Lung (tissue), 12 donors: ENCODE measurements around the gene FOXP2. TPM values are rescaled to one million over a fixed set of nuclear protein-coding genes. Genes with fewer than 3 reads are reported as not detected.

Source experiments
- ATAC-seq: fragments of 200-7000 bp; cut with Tn5 transposase; one replicate; pipeline ENCODE4 v1.9.1; 2020; ENCODE audit warnings: moderate number of reproducible peaks; ENCODE audit not compliant: insufficient read depth, low FRiP score
- DNase-seq, 3 donors: peaks; one replicate each; pipeline ENCODE4 v3.0.0-alpha.2; 2013 to 2017
- H3K27ac ChIP-seq, 2 donors: one replicate each; pipeline ENCODE4 v1.5.1; 2013; ENCODE audit warnings: mild to moderate bottlenecking in 2 of 2, moderate library complexity in 2 of 2, control low read depth in 1 of 2, inconsistent platforms in 1 of 2, low read depth in 1 of 2, low read length in 1 of 2
- H3K27me3 ChIP-seq, 3 donors: one replicate each; pipeline ENCODE4 v1.5.1; 2013; ENCODE audit warnings: low read length in 2 of 3; ENCODE audit not compliant: control insufficient read depth in 3 of 3, insufficient read depth in 3 of 3
- H3K36me3 ChIP-seq, 4 donors: one replicate each; pipeline ENCODE4 v1.5.1; 2013; ENCODE audit warnings: low read length in 4 of 4, mild to moderate bottlenecking in 1 of 4, moderate library complexity in 1 of 4; ENCODE audit not compliant: control insufficient read depth in 4 of 4, insufficient read depth in 4 of 4
- H3K4me1 ChIP-seq, 5 donors: one replicate each; pipeline ENCODE4 v1.5.1; 2013; ENCODE audit warnings: low read length in 5 of 5, mild to moderate bottlenecking in 2 of 5, moderate library complexity in 1 of 5; ENCODE audit not compliant: control insufficient read depth in 5 of 5, insufficient read depth in 5 of 5
- H3K4me3 ChIP-seq: one replicate; pipeline ENCODE4 v1.5.1; 2013; ENCODE audit warnings: mild to moderate bottlenecking, control low read depth, moderate library complexity
- H3K9ac ChIP-seq, 2 donors: one replicate each; pipeline ENCODE4 v1.5.1; 2013; ENCODE audit warnings: low read length in 2 of 2, control low read depth in 1 of 2; ENCODE audit not compliant: insufficient read depth in 1 of 2
- H3K9me3 ChIP-seq, 4 donors: one replicate each; pipeline ENCODE4 v1.5.1; 2013; ENCODE audit warnings: low read length in 3 of 4, mild to moderate bottlenecking in 1 of 4, moderate library complexity in 1 of 4; ENCODE audit not compliant: control insufficient read depth in 4 of 4, insufficient read depth in 3 of 4
- CTCF ChIP-seq: IDR thresholded peaks from 2 replicates; pipeline ENCODE4 v1.5.1; 2012; ENCODE audit warnings: mild to moderate bottlenecking; ENCODE audit errors: control extremely low read depth, extremely low read depth
- WGBS, 2 donors: extraction: QIAGEN DNeasy Blood & Tissue Kit; methylation state at CpG; one replicate each; pipeline ENCODE4 v1.1.7; 2013; 5-methylcytosine and 5-hydroxymethylcytosine counted together
- polyA plus RNA-seq, 2 donors: library from polyadenylated mRNA; stranded (reverse); fragments of 200-250 nt; gene quantifications; one replicate each; pipeline ENCODE4 v1.2.1, GENCODE V29; 2013
- total RNA-seq, 2 donors: library from RNA; depleted of rRNA in 1 of 2; stranded (reverse); fragments of >200 nt in 1 of 2; gene quantifications; one replicate each; pipeline ENCODE4 v1.2.1, GENCODE V29; 2014 to 2021
- donor health status: control.
- donor health status: control.
- donor health status: Bipolar disorder and iron deficiency.
- donor health status: healthy.
- donor health status: DM: yes; HTN: yes; CAD: no.

The FOXP2 gene
- total and polyA plus RNA-seq, 4 donors, result 0.93 to 49.3 (median 5.0) TPM

GRCh38 chr7:114644455-114644854, 229.8 kb downstream of the FOXP2 start:
- Histone ChIP-seq H3K9ac (no peak overlapping the region), H3K27ac (no peak overlapping the region), H3K27me3 (no peaks in the 10 kb centered on the region), H3K4me1 (no peaks in the 10 kb centered on the region), H3K4me3 (no peak overlapping the region), H3K9me3 (no peaks in the 10 kb centered on the region), H3K36me3 (no peaks in the 10 kb centered on the region)
- DNase-seq, result no peak
- TF ChIP-seq CTCF, result no peak
- 84 to 87% methylated on average over 8 of the region's 8 CpGs for WGBS, 2 donors
- no peak for ATAC-seq

- TF ChIP-seq CTCF, result no peak
- H3K4me1 ChIP-seq, result no peaks in the 10 kb centered on the region
- no peaks in the 10 kb centered on the region for H3K36me3 ChIP-seq
- H3K4me3 ChIP-seq, result no peak overlapping the region
- H3K27ac ChIP-seq, result no peak overlapping the region
- no peaks in the 10 kb centered on the region for H3K9me3 ChIP-seq
- no peaks in the 10 kb centered on the region for H3K27me3 ChIP-seq
- no peak for ATAC-seq
- no peak overlapping the region for H3K9ac ChIP-seq
- no peak for DNase-seq
These were observed 230.8 kb downstream of the FOXP2 start for GRCh38 chr7:114645451-114645850.

GRCh38 chr7:114647518-114647917, 232.9 kb downstream of the FOXP2 start:
- Histone ChIP-seq H3K27me3 (no peaks in the 10 kb centered on the region), H3K9me3 (no peaks in the 10 kb centered on the region), H3K9ac (no peak overlapping the region), H3K4me3 (no peak overlapping the region), H3K36me3 (no peaks in the 10 kb centered on the region), H3K4me1 (no peaks in the 10 kb centered on the region), H3K27ac (no peak overlapping the region)
- DNase-seq (no peak), ATAC-seq (no peak)
- no peak for TF ChIP-seq CTCF

GRCh38 chr7:114648117-114648516, 233.5 kb downstream of the FOXP2 start:
- H3K4me1 ChIP-seq, result peaks cover 0 to 2% (median 0%) of the 10 kb centered on the region in 5 donors
- no peak overlapping the region for H3K4me3 ChIP-seq
- no peak overlapping the region for H3K27ac ChIP-seq
- H3K9ac ChIP-seq, result no peak overlapping the region
- TF ChIP-seq CTCF, result no peak
- H3K36me3 ChIP-seq, result no peaks in the 10 kb centered on the region
- ATAC-seq (no peak), DNase-seq (no peak)
- H3K9me3 ChIP-seq, result no peaks in the 10 kb centered on the region
- no peaks in the 10 kb centered on the region for H3K27me3 ChIP-seq
